K562 (cell line): ENCODE results near the gene METTL3. TPM values are rescaled to one million over a fixed set of nuclear protein-coding genes. Genes with fewer than 3 reads are reported as not detected.
A peak's percentile ranks its signal among the peaks of the same experiment; 100 is the strongest.

Experiments
- CEBPB ChIP-seq: fragments of 450-650 bp; IDR thresholded peaks from 2 replicates; pipeline ENCODE4 v1.6.1; 2016; ENCODE audit warnings: missing genetic modification characterization, missing compliant biosample characterization
- E2F3 ChIP-seq: fragments of 250-450 bp; sonication (Bioruptor Pico); IDR thresholded peaks from 2 replicates; pipeline ENCODE4 v1.4.0; 2020; ENCODE audit warnings: mild to moderate bottlenecking
- E2F4 ChIP-seq: sonication (generic); formaldehyde crosslinking; IDR thresholded peaks from 2 replicates; pipeline ENCODE4 v1.8.0; 2022; ENCODE audit warnings: mild to moderate bottlenecking, low read depth, missing genetic modification reagents
- ETS1 ChIP-seq: conservative IDR thresholded peaks from 2 replicates; pipeline ENCODE4 v1.6.1; 2011; ENCODE audit warnings: low read depth, mild to moderate bottlenecking, low read length; ENCODE audit not compliant: control insufficient read depth
- EZH2 ChIP-seq: IDR thresholded peaks from 2 replicates; pipeline ENCODE4 v1.6.1; 2012; ENCODE audit warnings: low read depth, mild to moderate bottlenecking, inconsistent platforms, low read length, borderline replicate concordance
- HDGF ChIP-seq: fragments of 450-650 bp; IDR thresholded peaks from 2 replicates; pipeline ENCODE4 v1.6.1; 2016
- HMBOX1 ChIP-seq: sonication (generic); IDR thresholded peaks from 2 replicates; pipeline ENCODE4 v1.6.1; 2016
- HNRNPK ChIP-seq: fragments of 200-400 bp; formaldehyde crosslinking; IDR thresholded peaks from one replicate; pipeline ENCODE4 v1.6.1; 2018; ENCODE audit warnings: mild to moderate bottlenecking, low read depth, low read length; ENCODE audit not compliant: poor library complexity, severe bottlenecking
- JUND ChIP-seq, 2 experiments: IDR thresholded peaks; 2 replicates in 1 of 2; 3 replicates in 1 of 2; pipeline ENCODE4 v1.6.1; 2011; ENCODE audit warnings: borderline replicate concordance in 2 of 2, low read depth in 2 of 2, low read length in 2 of 2, improper control_type of control experiment in 1 of 2, missing biosample characterization in 1 of 2, missing genetic modification characterization in 1 of 2, missing genetic modification reagents in 1 of 2
- L3MBTL2 ChIP-seq: fragments of 450-650 bp; IDR thresholded peaks from 2 replicates; pipeline ENCODE4 v1.6.1; 2016; ENCODE audit warnings: mild to moderate bottlenecking, moderate library complexity
- NFRKB ChIP-seq: fragments of 450-650 bp; IDR thresholded peaks from 2 replicates; pipeline ENCODE4 v1.6.1; 2016; ENCODE audit warnings: low read depth
- TCF7 ChIP-seq: sonication (generic); IDR thresholded peaks from 2 replicates; pipeline ENCODE4 v1.6.1; 2016; ENCODE audit warnings: antibody characterized with exemption, borderline replicate concordance
- THAP12 ChIP-seq: fragments of 250-450 bp; sonication (Bioruptor Pico); IDR thresholded peaks from 2 replicates; pipeline ENCODE4 v1.9.0; 2021; ENCODE audit warnings: mild to moderate bottlenecking, inconsistent platforms
- TOE1 ChIP-seq, 2 experiments: fragments of 450-650 bp in 1 of 2; sonication (generic) in 1 of 2; formaldehyde crosslinking in 1 of 2; IDR thresholded peaks; 2 replicates each; pipeline versions ENCODE4 v1.7.1 to v1.8.0; 2016 to 2022; ENCODE audit warnings: borderline replicate concordance in 2 of 2, mild to moderate bottlenecking in 2 of 2, antibody characterized with exemption in 1 of 2, inconsistent platforms in 1 of 2, low read depth in 1 of 2, missing genetic modification reagents in 1 of 2, moderate library complexity in 1 of 2
- ZFP91 ChIP-seq: sonication (generic); formaldehyde crosslinking; IDR thresholded peaks from 2 replicates; pipeline ENCODE4 v1.8.0; 2022; ENCODE audit warnings: mild to moderate bottlenecking, missing genetic modification reagents
- ZKSCAN3 ChIP-seq: fragments of 250-450 bp; sonication (Bioruptor Pico); IDR thresholded peaks from 2 replicates; pipeline ENCODE4 v1.4.0; 2020
- ZKSCAN8 ChIP-seq: fragments of 200-800 bp; sonication (Bioruptor generic); IDR thresholded peaks from 2 replicates; pipeline ENCODE4 v1.6.1; 2016; ENCODE audit warnings: missing genetic modification characterization, missing compliant biosample characterization
- ZNF175 ChIP-seq: fragments of 200-800 bp; sonication (Bioruptor generic); IDR thresholded peaks from 2 replicates; pipeline ENCODE4 v1.6.1; 2016; ENCODE audit warnings: low read depth, mild to moderate bottlenecking, missing genetic modification characterization, missing compliant biosample characterization
- ZNF232 ChIP-seq: sonication (generic); formaldehyde crosslinking; IDR thresholded peaks from 2 replicates; pipeline ENCODE4 v1.8.0; 2022; ENCODE audit warnings: mild to moderate bottlenecking, missing genetic modification reagents
- ZNF253 ChIP-seq: fragments of 250-450 bp; sonication (Bioruptor Pico); conservative IDR thresholded peaks from 2 replicates; pipeline ENCODE4 v1.6.1; 2021; ENCODE audit warnings: mild to moderate bottlenecking
- ZNF431 ChIP-seq: sonication (generic); formaldehyde crosslinking; IDR thresholded peaks from 2 replicates; pipeline ENCODE4 v1.8.0; 2022; ENCODE audit warnings: mild to moderate bottlenecking, missing genetic modification reagents
- ZNF583 ChIP-seq: fragments of 250-450 bp; sonication (Bioruptor Pico); IDR thresholded peaks from 2 replicates; pipeline ENCODE4 v1.4.0; 2020
- polyA plus RNA-seq, 8 experiments: library from polyadenylated mRNA; depleted of rRNA in 4 of 8; stranded (reverse) in 5 of 8; unstranded in 3 of 8; fragments of >200 nt; fragmentation: Nextera tagmentation in 2 of 8; fragmentation: Illumina TruSeq in 1 of 8; extraction: Ambion mirVana in 2 of 8; extraction: Trizol in 1 of 8; gene quantifications; 2 replicates each; pipeline versions ENCODE4 v1.2.1 to v1.2.3, GENCODE V29; 2011 to 2014; ENCODE audit warnings: inconsistent platforms in 1 of 8, missing spikeins in 1 of 8
- total RNA-seq, 7 experiments: library from RNA; depleted of rRNA in 6 of 7; stranded (reverse); fragments of >200 nt in 6 of 7; fragmentation: Illumina TruSeq in 2 of 7; extraction: Trizol in 2 of 7; gene quantifications; 2 replicates each; pipeline versions ENCODE4 v1.2.1 to v1.2.3, GENCODE V29; 2011 to 2021; ENCODE audit warnings: low replicate concordance in 1 of 7

The METTL3 gene
- total and polyA plus RNA-seq, 9 of the 15 experiments (the other 6 are each of a cell fraction or from before 2014, with no cell fraction given) = 42.1 to 151 (median 65.7) TPM

GRCh38 chr14:21476523-21476924 lies 34.6 kb downstream of the METTL3 start (continued):
- no peak for TF ChIP-seq TCF7
- TF ChIP-seq HMBOX1 = 0 out of 2 replicates have a peak, but pooled peaks have one; percentile 5
- no peak for TF ChIP-seq HDGF
- no peak for TF ChIP-seq ZNF583
- TF ChIP-seq THAP12 = no peak
- no peak for TF ChIP-seq ZKSCAN3 (CRISPR knock-in tag)
- no peak for TF ChIP-seq ZNF175
- no peak for TF ChIP-seq ETS1
- TF ChIP-seq L3MBTL2 = no peak
- TF ChIP-seq JUND (IDR thresholded peaks at IDR 0.05; ENCODE audit: borderline replicate concordance, low read depth, low read length) = peak; percentile 59; the same call in 1 of the 2 replicates
- TF ChIP-seq JUND (tag; IDR thresholded peaks at IDR 0.05; ENCODE audit: borderline replicate concordance, low read depth, low read length) = no peak
- TF ChIP-seq E2F3 (CRISPR knock-in tag) = no peak
- no peak for TF ChIP-seq ZNF431
- TF ChIP-seq ZNF232 (CRISPR knock-in tag) = no peak
- no peak for TF ChIP-seq E2F4
- no peak for TF ChIP-seq EZH2
- TF ChIP-seq CEBPB (tag) = no peak
- TF ChIP-seq TOE1 (IDR thresholded peaks at IDR 0.05; ENCODE audit: borderline replicate concordance) = 0 out of 2 replicates have a peak, but pooled peaks have one; percentile 6
- no peak for TF ChIP-seq TOE1 (CRISPR knock-in tag; IDR thresholded peaks at IDR 0.05; ENCODE audit: borderline replicate concordance, low read depth)
- no peak for TF ChIP-seq ZKSCAN8 (CRISPR knock-in tag)
- no peak for TF ChIP-seq HNRNPK
- TF ChIP-seq ZNF253 = no peak
- no peak for TF ChIP-seq ZFP91
- no peak for TF ChIP-seq NFRKB
